HG02973 (cell line): ENCODE results near the gene ZMIZ1.

Experiments
- ATAC-seq: cut with Tn5 transposase; IDR thresholded peaks from one replicate; pipeline ENCODE4 v1.9.1; 2021; ENCODE audit warnings: moderate library complexity; ENCODE audit not compliant: unreplicated experiment

ZMIZ1 gene

DNA sequence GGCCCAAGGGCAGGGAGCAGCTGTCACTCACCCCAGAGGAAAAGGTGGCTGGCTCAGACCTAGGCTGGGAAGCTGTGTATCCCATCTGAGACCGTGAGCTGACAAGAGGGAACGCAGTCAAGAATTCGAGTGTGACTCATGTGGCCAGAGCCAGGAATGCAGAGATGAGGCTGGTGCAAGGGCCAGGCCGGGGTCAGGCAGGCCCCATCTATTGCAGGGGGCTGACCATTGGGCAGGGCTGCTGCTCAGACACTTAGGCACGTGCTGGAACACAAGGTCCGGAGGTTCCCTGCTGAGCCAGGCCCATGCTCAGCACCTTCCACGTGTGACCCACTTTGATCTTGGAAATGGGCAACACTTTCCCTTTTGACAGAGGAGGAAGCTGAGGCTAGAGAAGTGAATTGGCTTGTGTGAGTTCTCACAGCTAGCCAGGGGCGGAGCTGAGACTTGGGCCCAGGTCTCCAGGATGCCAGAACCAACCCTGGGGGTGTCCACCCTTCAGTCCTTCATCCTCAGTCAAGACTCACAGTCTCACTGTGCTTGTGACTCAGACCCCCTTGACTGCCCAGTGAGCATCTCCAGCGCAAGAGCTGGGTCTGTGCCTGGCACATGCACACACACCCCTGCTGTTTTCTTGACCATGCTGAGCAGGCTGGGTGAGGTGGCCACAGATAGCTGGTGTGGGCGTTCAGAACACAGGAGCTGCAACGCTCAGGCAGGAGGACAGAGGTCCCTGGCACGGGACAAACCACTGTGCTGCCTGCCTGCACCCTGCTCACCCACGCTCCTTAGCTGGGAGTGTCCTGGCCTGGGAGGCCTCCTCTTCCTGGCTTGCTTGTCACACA, 230.9 kb downstream of the ZMIZ1 start:
- ATAC-seq = no peak

DNA sequence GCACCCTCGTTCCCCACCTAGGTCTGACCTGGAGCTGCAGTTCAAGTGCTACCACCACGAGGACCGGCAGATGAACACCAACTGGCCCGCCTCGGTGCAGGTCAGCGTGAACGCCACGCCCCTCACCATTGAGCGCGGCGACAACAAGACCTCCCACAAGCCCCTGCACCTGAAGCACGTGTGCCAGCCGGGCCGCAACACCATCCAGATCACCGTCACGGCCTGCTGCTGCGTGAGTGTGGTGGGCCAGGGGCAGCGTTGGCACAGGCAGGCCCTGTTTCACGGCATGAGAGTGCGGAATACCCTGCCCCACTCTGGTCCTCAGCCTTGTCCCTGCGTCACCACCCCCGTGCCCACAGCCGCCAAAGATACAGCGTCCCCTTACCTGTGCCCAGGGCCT, 231.9 kb downstream of the ZMIZ1 start:
- ATAC-seq = no peak

DNA sequence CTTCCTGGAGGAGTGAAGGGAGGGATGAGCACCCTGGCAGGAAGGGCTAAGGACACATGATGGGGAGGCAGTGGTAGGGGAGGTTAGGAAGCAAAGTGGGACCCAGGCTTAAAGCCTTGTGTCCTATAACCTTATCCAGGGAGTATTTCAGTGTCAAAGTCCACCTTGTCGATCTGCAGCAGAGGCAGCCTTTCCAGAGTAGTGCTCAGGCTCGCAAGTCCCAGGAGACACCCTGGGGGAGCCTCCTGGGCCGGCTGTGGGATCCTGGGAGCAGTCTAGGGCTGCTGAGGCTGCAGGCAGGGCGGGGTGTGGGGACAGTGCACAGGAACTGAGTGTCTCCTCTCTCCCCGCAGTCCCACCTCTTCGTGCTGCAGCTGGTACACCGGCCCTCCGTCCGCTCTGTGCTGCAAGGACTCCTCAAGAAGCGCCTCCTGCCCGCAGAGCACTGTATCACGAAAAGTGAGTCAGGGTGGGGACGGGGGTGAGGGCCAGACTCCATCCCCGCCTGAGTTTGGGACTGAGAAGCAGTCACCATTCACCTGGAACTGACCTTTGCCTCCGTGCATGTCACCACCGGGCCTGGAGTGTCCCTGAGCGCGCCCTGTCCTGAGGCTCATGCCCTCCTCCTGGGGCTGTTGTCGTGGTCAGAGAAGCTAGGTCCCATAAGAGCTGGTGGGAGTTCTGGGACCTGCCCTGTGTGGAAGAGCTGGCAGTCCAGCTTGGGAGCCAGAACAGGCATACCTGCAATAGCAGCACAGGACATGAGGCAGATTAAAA, 233.2 kb downstream of the ZMIZ1 start:
- no peak for ATAC-seq

DNA sequence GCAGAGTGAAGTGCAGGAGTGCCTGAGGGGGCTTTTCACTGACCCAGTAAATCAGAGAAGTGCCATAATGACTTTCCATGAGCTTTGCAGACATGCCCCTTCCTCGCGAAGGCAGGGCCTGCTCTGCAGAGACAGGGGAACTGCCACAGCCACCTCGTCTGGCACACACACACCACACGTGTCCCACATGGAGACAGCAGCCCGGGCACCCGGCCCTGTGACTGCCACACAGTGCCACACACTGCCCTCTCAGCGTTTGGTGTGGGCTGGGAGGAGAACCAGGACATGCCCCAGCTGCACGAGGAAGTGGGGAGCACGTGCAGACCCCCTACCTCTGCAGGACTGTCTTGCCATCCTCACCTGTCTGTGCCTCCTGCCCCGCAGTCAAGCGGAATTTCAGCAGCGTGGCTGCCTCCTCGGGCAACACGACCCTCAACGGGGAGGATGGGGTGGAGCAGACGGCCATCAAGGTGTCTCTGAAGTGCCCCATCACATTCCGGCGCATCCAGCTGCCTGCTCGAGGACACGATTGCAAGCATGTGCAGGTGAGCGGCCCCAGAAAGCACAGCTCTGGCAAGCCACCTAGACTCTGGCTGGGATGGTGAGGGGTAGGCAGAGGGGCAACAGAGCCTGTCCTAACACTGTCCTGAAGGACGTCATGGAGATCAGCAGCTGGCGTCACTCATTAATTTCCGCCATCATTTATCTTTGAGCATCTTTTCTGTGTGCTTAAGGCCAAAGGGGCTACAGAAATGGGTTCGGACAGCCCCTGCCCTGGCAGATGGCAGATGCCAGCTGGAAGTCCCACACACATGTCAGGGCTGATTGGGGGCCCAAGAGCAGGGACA, 235.1 kb downstream of the ZMIZ1 start:
- ATAC-seq = no peak

DNA sequence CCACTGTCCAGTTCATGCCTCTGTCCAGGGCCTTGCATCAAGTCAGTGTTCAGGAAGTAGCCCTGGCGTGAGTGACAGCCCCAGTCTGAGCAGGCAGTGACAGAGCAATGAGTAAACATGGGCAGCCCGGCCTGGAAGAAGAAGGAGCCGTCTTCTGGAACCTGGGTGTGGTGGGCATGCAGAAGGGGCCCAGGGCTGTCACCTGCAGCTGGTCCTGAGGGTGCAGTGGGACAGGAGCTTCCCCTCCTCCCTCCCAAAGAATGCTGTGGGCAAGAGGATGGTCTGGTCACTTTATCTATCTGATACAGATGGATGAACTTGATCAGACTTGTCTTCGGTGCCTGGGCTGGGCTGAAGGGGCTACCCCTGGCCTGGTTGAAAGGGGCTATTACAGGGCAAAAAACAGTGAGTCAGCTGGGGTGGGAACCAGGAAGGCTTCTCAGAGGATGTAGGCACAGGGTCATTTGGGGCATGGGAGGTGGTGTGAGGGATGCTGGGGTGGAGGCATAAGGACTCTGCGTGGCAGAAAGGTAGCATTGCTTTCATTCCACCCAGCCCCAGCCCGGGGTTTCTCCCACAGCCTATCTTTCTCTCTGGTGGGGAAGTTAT, 235.8 kb downstream of the ZMIZ1 start:
- ATAC-seq = no peak

DNA sequence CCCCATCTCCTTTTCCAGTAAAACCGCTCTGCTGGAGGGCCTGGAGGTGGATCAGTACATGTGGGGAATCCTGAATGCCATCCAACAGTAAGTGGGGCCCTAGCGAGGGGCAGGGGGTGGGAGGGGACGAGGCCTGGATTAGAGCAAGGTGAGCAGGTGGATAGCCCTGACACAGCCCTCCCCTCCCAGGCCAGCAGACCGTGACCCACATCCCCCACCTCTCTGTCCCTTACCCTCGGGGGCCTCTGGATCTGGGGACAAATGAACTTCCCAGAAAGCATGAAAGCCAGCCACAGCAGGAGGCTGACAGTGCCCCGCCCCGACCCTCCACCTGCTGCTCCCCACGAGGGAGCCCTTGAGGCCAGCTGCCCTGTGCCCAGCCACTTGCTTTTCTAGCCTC, 236.7 kb downstream of the ZMIZ1 start:
- no peak for ATAC-seq

DNA sequence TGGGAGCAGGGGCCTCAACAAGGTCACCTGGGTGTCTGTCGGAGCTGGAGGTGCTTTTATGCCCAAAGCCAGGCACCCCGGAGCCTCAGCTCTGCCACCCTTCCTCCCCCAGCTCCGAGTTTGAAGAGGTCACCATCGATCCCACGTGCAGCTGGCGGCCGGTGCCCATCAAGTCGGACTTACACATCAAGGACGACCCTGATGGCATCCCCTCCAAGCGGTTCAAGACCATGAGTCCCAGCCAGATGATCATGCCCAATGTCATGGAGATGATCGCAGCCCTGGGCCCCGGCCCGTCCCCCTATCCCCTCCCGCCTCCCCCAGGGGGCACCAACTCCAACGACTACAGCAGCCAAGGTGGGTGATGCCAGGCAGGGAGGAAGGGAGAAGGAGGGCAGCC, 237.2 kb downstream of the ZMIZ1 start:
- no peak for ATAC-seq

DNA sequence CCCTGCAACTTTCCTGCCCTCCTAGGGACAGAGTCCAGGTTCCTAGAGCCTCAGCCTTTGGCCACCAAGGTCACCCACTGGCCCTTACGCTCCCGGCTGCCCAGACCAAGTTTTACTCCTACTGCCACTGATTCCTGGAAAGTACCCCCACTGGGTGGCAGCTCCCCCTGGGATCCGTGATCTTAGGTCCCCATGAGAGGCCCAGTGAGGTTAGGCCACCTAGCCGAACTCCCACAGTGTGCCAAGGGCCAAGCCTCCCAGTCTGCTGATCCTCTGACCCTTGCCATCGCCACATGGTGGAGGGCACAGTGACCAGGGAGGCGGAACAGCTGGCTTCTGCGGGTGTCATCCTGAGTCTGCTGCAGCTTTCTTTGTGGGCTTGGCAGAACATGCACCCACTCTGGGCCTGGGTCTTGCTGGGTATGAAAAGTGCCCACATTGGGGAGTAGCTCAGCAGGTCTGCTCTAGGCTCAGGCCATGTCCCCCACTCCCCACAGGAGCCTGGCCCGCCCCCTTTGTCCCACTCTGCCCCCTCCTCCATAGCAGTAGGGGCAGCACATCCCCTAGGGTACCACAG, 238.0 kb downstream of the ZMIZ1 start:
- ATAC-seq = no peak

DNA sequence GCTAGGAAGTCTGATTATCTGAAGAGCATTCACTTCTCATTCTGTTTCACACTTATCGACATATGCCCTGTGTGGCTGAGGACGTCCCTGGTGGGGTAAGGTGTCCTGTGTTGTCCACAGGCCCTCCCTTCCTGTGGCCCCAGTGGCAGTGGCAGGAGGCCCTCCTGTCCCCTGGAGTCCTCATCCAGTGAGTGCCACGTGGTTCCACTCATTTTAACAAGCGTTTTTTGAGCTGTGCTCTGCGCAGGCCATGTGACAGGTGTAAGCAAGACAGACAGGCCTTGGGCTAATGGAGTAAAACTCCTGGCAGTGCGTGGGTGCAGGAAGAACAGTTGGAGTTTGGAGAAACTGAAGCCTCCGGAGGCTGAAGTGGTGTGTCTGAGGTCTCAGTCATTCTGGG, 239.2 kb downstream of the ZMIZ1 start:
- ATAC-seq = no peak

DNA sequence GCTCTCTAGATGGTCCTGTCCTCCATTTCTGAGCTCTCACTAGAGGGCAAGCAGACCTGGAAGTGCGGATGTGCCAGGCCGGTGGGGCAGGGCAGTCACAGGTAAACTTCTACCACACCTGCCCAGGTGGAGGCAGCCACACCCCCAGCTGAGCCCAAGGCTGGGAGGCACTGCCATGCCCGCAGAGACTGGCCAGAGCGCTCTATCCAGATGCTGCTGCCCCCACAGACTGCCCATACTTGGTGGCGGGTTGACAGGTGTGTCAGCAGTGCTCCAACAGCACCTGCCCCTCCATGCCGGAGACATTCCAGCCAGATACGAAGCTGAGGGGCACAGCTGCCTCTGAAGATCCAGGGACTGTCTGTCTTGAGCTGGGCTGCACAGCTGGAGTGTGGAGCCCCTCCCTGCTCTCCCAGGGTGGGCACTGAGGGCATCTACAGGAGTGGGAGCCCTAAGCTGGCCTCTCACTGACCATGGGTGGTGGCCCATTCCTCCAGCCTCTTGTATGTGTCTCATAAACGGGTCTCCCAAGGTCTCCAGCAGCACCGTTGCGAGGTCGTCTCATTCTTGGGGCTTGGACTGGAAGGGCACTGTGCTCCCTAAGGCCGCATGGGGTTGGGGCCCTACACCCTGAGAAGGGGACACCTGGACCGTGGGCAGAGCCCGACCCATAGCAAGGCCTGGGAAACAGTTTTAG, 240.4 kb downstream of the ZMIZ1 start:
- ATAC-seq = no peak

DNA sequence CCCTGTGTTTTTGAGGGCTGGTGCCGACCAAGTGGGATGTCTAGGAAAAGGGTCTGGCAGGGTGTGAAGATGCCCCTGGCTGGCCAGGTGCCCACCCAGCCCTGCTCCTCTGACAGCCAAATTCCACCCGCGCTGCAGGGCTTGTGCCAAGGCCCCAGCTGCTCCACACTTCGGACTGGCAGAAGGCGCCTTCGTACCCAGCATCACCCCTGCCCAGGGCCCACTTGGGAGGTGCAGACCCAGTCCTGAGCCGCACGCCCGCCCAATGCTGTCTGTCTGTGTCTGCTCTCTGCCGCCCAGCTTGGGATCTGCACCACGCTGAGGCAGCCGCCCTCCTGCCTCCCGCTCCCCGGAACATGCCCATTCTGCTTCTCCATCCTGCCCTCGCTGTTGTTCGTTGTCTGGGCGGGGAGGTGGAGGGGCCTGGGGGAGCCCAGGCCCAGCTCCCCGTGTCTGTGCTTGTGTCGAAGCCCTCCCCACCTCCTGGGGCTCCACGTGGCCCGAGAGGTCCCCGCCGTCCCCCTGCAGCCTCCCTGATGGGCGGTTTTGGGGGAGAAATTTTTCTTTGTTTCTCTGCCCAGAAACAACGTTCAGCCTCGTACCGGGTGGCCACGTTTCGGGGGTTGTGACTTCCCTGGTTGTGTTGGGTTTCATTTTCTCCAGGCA, 241.6 kb downstream of the ZMIZ1 start:
- ATAC-seq = no peak

DNA sequence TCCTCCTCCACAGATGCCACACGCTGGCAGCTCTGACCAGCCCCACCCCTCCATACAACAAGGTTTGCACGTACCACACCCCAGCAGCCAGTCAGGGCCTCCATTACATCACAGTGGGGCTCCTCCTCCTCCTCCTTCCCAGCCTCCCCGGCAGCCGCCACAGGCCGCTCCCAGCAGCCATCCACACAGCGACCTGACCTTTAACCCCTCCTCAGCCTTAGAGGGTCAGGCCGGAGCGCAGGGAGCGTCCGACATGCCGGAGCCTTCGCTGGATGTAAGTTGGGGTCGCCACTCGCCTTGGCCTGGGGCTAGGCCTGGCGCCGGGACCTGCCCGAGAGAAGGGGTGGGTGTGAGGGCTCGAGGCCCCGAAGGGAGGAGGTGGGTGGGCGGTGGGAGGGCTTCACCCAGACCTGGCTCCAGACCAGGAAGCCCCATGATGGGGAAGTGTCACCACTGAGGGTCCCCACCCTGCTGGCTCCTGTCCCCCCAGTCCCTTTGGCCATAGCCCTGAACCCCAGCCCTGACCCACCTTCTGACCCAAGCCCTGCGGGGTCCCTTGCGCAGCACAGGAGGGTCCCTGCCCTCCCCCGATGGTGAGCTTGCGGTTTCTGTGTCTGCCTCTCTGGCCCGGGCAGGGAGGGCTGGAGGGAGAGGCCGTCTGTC, 242.3 kb downstream of the ZMIZ1 start:
- ATAC-seq = no peak

DNA sequence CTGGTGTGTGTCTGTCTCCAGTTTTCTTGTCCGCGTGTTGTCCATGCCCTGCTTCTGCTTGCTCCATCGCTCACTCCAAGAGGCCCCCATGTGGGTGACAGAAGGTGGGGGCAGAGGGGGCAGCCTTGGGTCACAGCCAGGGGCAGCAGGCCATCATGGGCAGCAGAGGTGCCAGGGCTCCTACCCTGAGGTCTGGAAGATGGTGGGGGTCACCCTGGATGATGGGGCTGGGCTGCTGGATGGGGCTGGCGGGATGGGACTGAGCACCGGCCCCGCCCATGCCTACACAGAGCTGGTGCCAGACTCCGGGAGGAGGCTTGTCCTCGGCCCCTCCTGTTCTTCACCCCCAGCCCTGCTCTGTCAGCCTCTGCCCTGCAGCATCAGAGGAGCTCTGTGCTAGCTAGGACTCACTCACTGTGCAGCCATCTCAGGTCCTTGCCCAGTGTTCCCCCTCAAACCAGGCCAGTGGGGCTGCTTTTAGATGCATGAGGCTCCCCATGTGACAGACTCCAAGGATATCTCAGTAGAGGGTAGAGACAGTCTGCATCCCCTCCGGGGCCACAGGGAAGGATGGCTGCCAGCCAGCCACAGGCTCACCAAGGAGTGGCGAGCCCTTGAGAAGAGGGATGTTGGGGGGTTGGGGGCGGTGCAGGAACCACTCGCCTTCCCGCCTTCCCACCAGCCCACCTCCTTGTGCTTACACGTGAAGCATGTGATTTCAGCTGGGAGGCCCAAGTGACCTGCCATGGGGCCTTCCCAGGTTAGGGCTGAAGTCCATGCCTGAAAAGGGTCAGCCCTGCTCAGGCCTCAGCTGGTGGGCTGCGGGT, 243.0 kb downstream of the ZMIZ1 start:
- no peak for ATAC-seq

DNA sequence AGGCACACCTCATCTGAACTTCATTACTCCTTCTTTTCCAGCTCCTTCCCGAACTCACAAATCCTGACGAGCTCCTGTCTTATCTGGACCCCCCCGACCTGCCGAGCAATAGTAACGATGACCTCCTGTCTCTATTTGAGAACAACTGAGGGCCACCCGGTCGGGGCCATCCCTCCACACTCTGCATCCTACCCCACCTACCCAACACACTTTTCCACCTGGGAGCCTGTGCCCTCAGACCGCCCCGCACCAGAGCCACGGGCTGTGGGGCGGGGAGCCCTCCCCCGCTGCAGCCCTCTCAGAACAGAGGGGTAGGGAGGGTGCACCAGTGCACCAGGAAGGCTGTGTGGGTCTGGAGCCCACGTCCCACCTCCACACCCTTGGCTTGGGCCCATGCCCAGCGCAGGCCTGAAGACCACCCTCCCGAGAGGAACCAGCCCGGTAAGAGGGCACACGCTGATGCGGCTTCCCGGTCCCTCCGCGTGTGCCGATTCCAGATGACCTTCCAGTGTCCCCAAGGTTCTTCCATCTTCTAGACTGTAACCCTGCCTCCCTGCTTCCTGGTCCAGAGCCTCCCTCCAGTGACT, 243.9 kb downstream of the ZMIZ1 start:
- ATAC-seq = no peak

DNA sequence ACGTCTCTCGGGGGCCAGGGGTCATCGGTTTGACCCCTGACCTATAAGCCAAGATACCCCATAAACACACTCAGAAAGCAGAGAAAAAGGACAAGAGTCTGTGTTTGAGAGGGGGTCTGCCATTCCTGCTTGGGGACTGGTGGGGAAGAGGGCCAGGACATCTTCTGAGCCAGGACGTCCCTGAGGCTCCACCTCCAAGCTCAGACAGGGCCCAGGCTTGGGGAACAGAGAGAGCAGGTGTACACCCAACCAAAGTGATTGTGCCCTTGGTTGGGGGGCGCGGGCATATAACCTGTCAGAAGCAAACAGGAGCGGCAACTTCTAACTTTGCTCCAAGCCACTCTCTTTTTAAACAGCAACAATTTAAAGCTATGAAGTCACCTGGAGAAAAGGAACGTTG, 244.6 kb downstream of the ZMIZ1 start:
- ATAC-seq = no peak

DNA sequence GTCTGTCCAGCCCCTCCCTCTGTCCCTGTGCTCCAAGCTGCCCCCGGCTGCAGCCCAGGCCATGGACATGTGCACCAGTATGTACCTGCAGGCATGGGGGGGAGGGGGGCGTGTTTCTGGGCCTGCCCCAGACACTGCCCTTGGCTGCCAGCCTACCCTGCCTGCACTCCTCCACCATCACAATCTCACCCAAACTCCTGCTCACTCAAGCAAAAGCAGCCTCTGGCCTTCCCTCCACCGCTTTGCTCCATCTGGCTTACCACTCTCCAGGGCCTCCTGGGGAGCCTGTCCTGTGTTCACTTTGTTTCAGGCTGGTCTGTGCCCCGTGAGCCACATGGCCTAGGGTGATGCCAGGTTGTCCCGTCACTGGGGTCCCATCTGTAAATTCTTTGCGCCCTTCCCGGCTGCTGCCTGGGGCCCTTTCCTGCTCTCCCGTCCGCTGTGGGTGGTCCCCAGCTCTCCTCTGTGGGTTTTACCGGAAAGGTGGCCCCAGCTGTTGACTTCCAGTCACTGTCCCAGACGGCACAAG, 245.2 kb downstream of the ZMIZ1 start:
- ATAC-seq = no peak

DNA sequence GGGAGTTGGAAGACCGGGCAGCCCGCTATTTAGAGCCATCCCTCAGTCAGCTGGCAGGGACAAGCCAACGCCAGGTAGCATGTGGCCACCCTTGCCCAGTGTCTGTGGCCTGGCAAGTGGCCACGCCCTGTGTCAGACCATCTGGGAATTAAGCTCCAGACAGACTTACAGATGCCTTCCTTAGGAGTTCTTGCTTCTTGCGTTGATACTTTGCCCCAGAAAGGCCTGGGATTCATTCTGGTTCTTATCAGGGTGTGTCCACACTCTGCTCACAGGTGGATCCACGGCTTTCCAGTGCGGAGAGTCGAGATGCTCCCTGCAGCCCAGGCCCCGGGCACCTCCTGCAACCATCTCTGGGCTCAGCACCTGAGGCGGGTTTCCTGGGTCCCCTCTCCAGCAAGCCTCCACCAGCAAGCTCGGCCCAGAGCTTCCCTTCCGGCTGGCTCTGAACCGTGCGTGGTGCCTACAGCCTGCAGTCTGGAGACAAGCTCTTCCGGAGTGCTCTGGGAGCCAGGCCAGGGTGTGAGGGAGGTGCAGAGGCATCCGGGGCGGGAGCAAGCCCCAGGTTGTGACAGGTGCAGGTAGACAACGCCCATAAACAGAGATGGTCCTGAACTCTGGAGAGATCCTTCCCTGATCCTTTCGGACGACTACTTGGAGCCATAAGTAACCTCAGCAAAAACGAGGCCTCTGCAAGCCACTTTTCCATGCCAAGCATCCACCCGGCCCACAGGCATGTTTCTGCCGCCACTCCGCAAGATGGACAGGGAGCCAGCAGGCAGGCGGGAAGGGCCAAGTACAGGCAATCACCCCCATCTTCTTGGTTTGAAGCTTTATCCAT, 246.2 kb downstream of the ZMIZ1 start:
- no peak for ATAC-seq
